ENCODE results near the gene AURKA.

DNA sequence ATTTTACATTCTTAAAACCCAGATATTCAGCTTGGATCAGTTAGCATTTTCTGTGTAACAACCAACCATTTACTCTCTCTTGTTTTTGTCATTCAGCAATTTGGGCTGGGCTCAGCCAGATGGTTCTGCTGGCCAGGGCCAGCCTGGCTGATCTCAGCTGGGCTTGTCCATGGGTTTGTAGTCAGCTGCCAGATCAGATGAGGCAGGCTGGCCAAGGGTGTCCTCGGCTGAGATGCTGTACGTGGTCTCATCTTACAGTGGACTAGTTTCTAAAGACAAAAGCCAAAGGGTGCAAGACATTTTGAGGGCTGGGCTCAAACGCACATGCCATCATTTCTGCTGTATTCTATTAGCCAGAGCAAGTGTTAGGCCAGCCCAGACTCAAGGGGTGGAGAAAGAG lies 49.2 kb downstream of the AURKA start:
- TF ChIP-seq, protein P1, sequence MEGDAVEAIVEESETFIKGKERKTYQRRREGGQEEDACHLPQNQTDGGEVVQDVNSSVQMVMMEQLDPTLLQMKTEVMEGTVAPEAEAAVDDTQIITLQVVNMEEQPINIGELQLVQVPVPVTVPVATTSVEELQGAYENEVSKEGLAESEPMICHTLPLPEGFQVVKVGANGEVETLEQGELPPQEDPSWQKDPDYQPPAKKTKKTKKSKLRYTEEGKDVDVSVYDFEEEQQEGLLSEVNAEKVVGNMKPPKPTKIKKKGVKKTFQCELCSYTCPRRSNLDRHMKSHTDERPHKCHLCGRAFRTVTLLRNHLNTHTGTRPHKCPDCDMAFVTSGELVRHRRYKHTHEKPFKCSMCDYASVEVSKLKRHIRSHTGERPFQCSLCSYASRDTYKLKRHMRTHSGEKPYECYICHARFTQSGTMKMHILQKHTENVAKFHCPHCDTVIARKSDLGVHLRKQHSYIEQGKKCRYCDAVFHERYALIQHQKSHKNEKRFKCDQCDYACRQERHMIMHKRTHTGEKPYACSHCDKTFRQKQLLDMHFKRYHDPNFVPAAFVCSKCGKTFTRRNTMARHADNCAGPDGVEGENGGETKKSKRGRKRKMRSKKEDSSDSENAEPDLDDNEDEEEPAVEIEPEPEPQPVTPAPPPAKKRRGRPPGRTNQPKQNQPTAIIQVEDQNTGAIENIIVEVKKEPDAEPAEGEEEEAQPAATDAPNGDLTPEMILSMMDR (optimal IDR thresholded peaks at IDR 0.05 in 1 of 3, IDR thresholded peaks at IDR 0.05 in 1 of 3, conservative IDR thresholded peaks at IDR 0.05 in 1 of 3; ENCODE audit: extremely low read depth in 1 of 3, insufficient read depth in 2 of 3, low read length in 3 of 3): no peak
- no peak for TF ChIP-seq EZH2 (IDR thresholded peaks at IDR 0.05; ENCODE audit: low read length)
